K562 (cell line): Measurements from ENCODE around the gene GATB. TPM values are rescaled to one million over a fixed set of nuclear protein-coding genes. Genes with fewer than 3 reads are reported as not detected.
A peak's percentile ranks its signal among the peaks of the same experiment; 100 is the strongest.

ENCODE experiments used
- ATAC-seq: fragments of 200-7000 bp; cut with Tn5 transposase; 3 replicates; pipeline ENCODE4 v1.9.1; 2020; ENCODE audit warnings: moderate library complexity
- BruUV-seq: library from RNA; stranded (reverse); fragments of 400-500 nt; replicated peaks from 2 replicates; lab custom pipeline; 2021; lab: Mats Ljungman, UMichigan
- CTCF ChIA-PET: fragments of 300-600 bp; formaldehyde crosslinking; extraction: SDS; loops from one replicate; lab custom pipeline; 2021; ENCODE audit warnings: low intra/inter-chr PET ratio; lab: Yijun Ruan, JAX
- POLR2A ChIA-PET: fragments of 300-600, 350-650 bp; sonication (Branson Sonifier 250); formaldehyde crosslinking; extraction: SDS; loops from one replicate; lab custom pipeline; 2021; ENCODE audit warnings: antibody characterized with exemption, inconsistent platforms; lab: Yijun Ruan, JAX
- DNase-seq, 4 experiments: peaks; one replicate each; pipeline versions ENCODE4 v3.0.0 to v3.0.0-alpha.2; 2011 to 2018; ENCODE audit warnings: low spot score in 3 of 4, mixed read lengths in 3 of 4; ENCODE audit errors: extremely low read depth in 1 of 4
- FAIRE-seq: peaks from 2 replicates; lab custom pipeline; 2011; peaks lifted over from hg19 to GRCh38; lab: Jason Lieb, UNC
- H2AFZ ChIP-seq: 2 replicates; pipeline ENCODE4 v1.6.0; 2011; ENCODE audit warnings: low read depth, low read length, control low read depth, inconsistent platforms
- H3K27ac ChIP-seq: fragments of 200-600 bp; 3 replicates; pipeline ENCODE4 v1.8.0; 2011; ENCODE audit warnings: low read depth, mild to moderate bottlenecking, control low read depth, inconsistent platforms, low read length, moderate library complexity, mixed read lengths; ENCODE audit errors: extremely low read depth
- H3K27me3 ChIP-seq, 2 experiments: fragments of 300-600 bp in 1 of 2; 2 replicates in 1 of 2; 3 replicates in 1 of 2; pipeline versions ENCODE4 v1.6.0 to v1.8.0; 2011; ENCODE audit warnings: inconsistent platforms in 2 of 2, low read length in 2 of 2, mild to moderate bottlenecking in 1 of 2, mixed read lengths in 1 of 2, moderate library complexity in 1 of 2; ENCODE audit not compliant: control insufficient read depth in 2 of 2, insufficient read depth in 2 of 2
- H3K36me3 ChIP-seq: fragments of 300-600 bp; 3 replicates; pipeline ENCODE4 v1.8.0; 2011; ENCODE audit warnings: mild to moderate bottlenecking, low read length, inconsistent platforms; ENCODE audit not compliant: control insufficient read depth, insufficient read depth
- H3K4me1 ChIP-seq, 2 experiments: fragments of 200-600 bp in 1 of 2; replicated peaks in 1 of 2; 2 replicates in 1 of 2; 3 replicates in 1 of 2; pipeline versions ENCODE4 v1.5.1 to v1.8.0; 2011; ENCODE audit warnings: inconsistent platforms in 2 of 2, low read length in 2 of 2, mild to moderate bottlenecking in 1 of 2, mixed read lengths in 1 of 2, moderate library complexity in 1 of 2; ENCODE audit not compliant: control insufficient read depth in 2 of 2, insufficient read depth in 2 of 2
- H3K4me2 ChIP-seq: 2 replicates; pipeline ENCODE4 v1.6.1; 2011; ENCODE audit warnings: low read length, control low read depth, inconsistent platforms, mixed read lengths; ENCODE audit not compliant: insufficient read depth
- H3K4me3 ChIP-seq: fragments of 200-600 bp; sonication (generic), shearing (Covaris generic); 2 replicates; pipeline ENCODE4 v1.5.1; 2016; ENCODE audit warnings: control low read depth, inconsistent platforms
- H3K79me2 ChIP-seq: fragments of 200-600 bp; 3 replicates; pipeline ENCODE4 v1.8.0; 2011; ENCODE audit warnings: low read length, inconsistent platforms; ENCODE audit not compliant: control insufficient read depth, insufficient read depth
- H3K9ac ChIP-seq, 2 experiments: 2 replicates each; pipeline versions ENCODE4 v1.6.0 to v1.6.1; 2011; ENCODE audit warnings: low read depth in 2 of 2, low read length in 2 of 2, control low read depth in 1 of 2, inconsistent platforms in 1 of 2, mild to moderate bottlenecking in 1 of 2, mixed read lengths in 1 of 2; ENCODE audit not compliant: insufficient read depth in 1 of 2
- H3K9me1 ChIP-seq: one replicate; pipeline ENCODE4 v1.6.0; 2011; ENCODE audit warnings: inconsistent platforms, mild to moderate bottlenecking, low read length, moderate library complexity; ENCODE audit not compliant: control insufficient read depth, insufficient read depth
- H3K9me3 ChIP-seq: replicated peaks from 2 replicates; pipeline ENCODE4 v1.5.1; 2011; ENCODE audit warnings: low read depth, low read length, inconsistent platforms; ENCODE audit not compliant: control insufficient read depth, insufficient read depth
- H4K20me1 ChIP-seq: replicated peaks from 2 replicates; pipeline ENCODE4 v1.6.1; 2011; ENCODE audit warnings: low read length, inconsistent platforms, mixed read lengths; ENCODE audit not compliant: control insufficient read depth, insufficient read depth
- CHCHD3 ChIP-seq: fragments of 250-450 bp; sonication (Bioruptor Pico); IDR thresholded peaks from 2 replicates; pipeline ENCODE4 v2.1.2; 2022; ENCODE audit warnings: mild to moderate bottlenecking
- CREM ChIP-seq: IDR thresholded peaks from 2 replicates; pipeline ENCODE4 v1.6.1; 2014; ENCODE audit warnings: antibody characterized with exemption, low read depth
- EZH2 ChIP-seq: IDR thresholded peaks from 2 replicates; pipeline ENCODE4 v1.6.1; 2012; ENCODE audit warnings: low read depth, mild to moderate bottlenecking, inconsistent platforms, low read length, borderline replicate concordance
- FOXM1 ChIP-seq, 2 experiments: fragments of 450-650 bp in 1 of 2; sonication (generic) in 1 of 2; formaldehyde crosslinking in 1 of 2; IDR thresholded peaks; 2 replicates each; pipeline versions ENCODE4 v1.6.1 to v1.9.0; 2017 to 2022; ENCODE audit warnings: low read depth in 2 of 2, mild to moderate bottlenecking in 2 of 2, missing genetic modification reagents in 1 of 2, moderate library complexity in 1 of 2
- HMGN3 ChIP-seq: IDR thresholded peaks from 2 replicates; pipeline ENCODE4 v1.6.1; 2011; ENCODE audit warnings: borderline replicate concordance, low read depth, mild to moderate bottlenecking, mixed read lengths, low read length; ENCODE audit not compliant: insufficient read length; ENCODE audit errors: extremely low read depth
- MECOM ChIP-seq: fragments of 250-450 bp; sonication (Bioruptor Pico); IDR thresholded peaks from 2 replicates; pipeline ENCODE4 v1.8.0; 2022; ENCODE audit warnings: inconsistent platforms
- NFYB ChIP-seq: IDR thresholded peaks from 2 replicates; pipeline ENCODE4 v1.6.1; 2011; ENCODE audit warnings: mild to moderate bottlenecking, moderate library complexity; ENCODE audit not compliant: insufficient read length; ENCODE audit errors: extremely low read depth
- SMAD3 ChIP-seq: fragments of 450-650 bp; formaldehyde crosslinking; conservative IDR thresholded peaks from 2 replicates; pipeline ENCODE4 v1.4.0; 2020; ENCODE audit warnings: mild to moderate bottlenecking
- SRSF7 ChIP-seq: fragments of 200-400 bp; formaldehyde crosslinking; optimal IDR thresholded peaks from 2 replicates; pipeline ENCODE3; 2017; ENCODE audit warnings: mild to moderate bottlenecking, low read depth, low read length
- STAT5A ChIP-seq: IDR thresholded peaks from 2 replicates; pipeline ENCODE4 v1.6.1; 2012; ENCODE audit warnings: low read length, inconsistent platforms, borderline replicate concordance
- TBP ChIP-seq: optimal IDR thresholded peaks from 2 replicates; pipeline ENCODE3; 2011; ENCODE audit warnings: low read depth, low read length, improper control_type of control experiment
- ZNF133 ChIP-seq: fragments of 250-450 bp; sonication (Bioruptor Pico); IDR thresholded peaks from 2 replicates; pipeline ENCODE4 v1.4.0; 2020; ENCODE audit warnings: mild to moderate bottlenecking
- ZNF143 ChIP-seq: sonication (generic); formaldehyde crosslinking; IDR thresholded peaks from 2 replicates; pipeline ENCODE4 v1.9.0; 2022; ENCODE audit warnings: mild to moderate bottlenecking, missing genetic modification reagents
- ZNF311 ChIP-seq: fragments of 250-450 bp; sonication (Bioruptor Pico); IDR thresholded peaks from 2 replicates; pipeline ENCODE4 v1.4.0; 2020; ENCODE audit warnings: mild to moderate bottlenecking, moderate library complexity
- WGBS: fragments of 100-300 bp; shearing (Covaris generic); methylation state at CpG from one replicate; pipeline ENCODE4 v1.1.6; 2016; ENCODE audit warnings: low coverage, mixed read lengths; ENCODE audit not compliant: insufficient coverage; ENCODE audit errors: missing lambda C conversion rate; 5-methylcytosine and 5-hydroxymethylcytosine counted together
- in situ Hi-C: fragments of 300-500 bp; cut with MboI; formaldehyde crosslinking; loops from 4 replicates; pipeline ENCODE4 v1.15.0; 2018; ENCODE audit warnings: inconsistent platforms, mixed read lengths
- intact Hi-C: fragments of 100-400 bp; cut with micrococcal nuclease; formaldehyde crosslinking; loops from 2 replicates; pipeline ENCODE4 v1.14.2; 2022
- polyA plus RNA-seq, 8 experiments: library from polyadenylated mRNA; depleted of rRNA in 4 of 8; stranded (reverse) in 5 of 8; unstranded in 3 of 8; fragments of >200 nt; fragmentation: Nextera tagmentation in 2 of 8; fragmentation: Illumina TruSeq in 1 of 8; extraction: Ambion mirVana in 2 of 8; extraction: Trizol in 1 of 8; gene quantifications; 2 replicates each; pipeline versions ENCODE4 v1.2.1 to v1.2.3, GENCODE V29; 2011 to 2014; ENCODE audit warnings: inconsistent platforms in 1 of 8, missing spikeins in 1 of 8
- total RNA-seq, 7 experiments: library from RNA; depleted of rRNA in 6 of 7; stranded (reverse); fragments of >200 nt in 6 of 7; fragmentation: Illumina TruSeq in 2 of 7; extraction: Trizol in 2 of 7; gene quantifications; 2 replicates each; pipeline versions ENCODE4 v1.2.1 to v1.2.3, GENCODE V29; 2011 to 2021; ENCODE audit warnings: low replicate concordance in 1 of 7
- TF ChIP-seq, protein P1 (sequence below), 2 experiments: fragments of 450-650 bp in 1 of 2; sonication (generic) in 1 of 2; formaldehyde crosslinking in 1 of 2; IDR thresholded peaks in 1 of 2; conservative IDR thresholded peaks in 1 of 2; 2 replicates each; pipeline versions ENCODE4 v1.6.1 to v1.8.1; 2016 to 2023; ENCODE audit warnings: mild to moderate bottlenecking in 2 of 2, moderate library complexity in 2 of 2, inconsistent platforms in 1 of 2, missing genetic modification reagents in 1 of 2

GATB gene
- total and polyA plus RNA-seq, 9 of the 15 experiments (the other 6 are each of a cell fraction or from before 2014, with no cell fraction given): 15.3 to 31.8 (median 26.2) TPM

GRCh38 chr4:151797853-151798252, 37.0 kb upstream of the GATB start:
- Histone ChIP-seq H3K9ac (no peak overlapping the region), H3K9me1 (no peaks in the 10 kb centered on the region), H3K9me3 (no peaks in the 10 kb centered on the region), H2AFZ (no peak overlapping the region), H4K20me1 (no peaks in the 10 kb centered on the region), H3K36me3 (no peaks in the 10 kb centered on the region), H3K4me3 (no peak overlapping the region), H3K4me2 (no peak overlapping the region), H3K4me1 (no peaks in the 10 kb centered on the region), H3K27me3 (no peaks in the 10 kb centered on the region; a peak in 1 of 5 replicates), H3K79me2 (no peaks in the 10 kb centered on the region), H3K27ac (no peak overlapping the region)
- ATAC-seq (no peak), FAIRE-seq (no peak), DNase-seq (peak in 1 of 4 experiments; percentile 11)
- in situ Hi-C loops (no loop called here), intact Hi-C loops (no loop called here)
- no TSS peak for BruUV-seq
- ChIA-PET CTCF (no interaction called here), POLR2A (no interaction called here)
- TF ChIP-seq NFYB: peak; percentile 60
- TF ChIP-seq CREM: no peak

DNA sequence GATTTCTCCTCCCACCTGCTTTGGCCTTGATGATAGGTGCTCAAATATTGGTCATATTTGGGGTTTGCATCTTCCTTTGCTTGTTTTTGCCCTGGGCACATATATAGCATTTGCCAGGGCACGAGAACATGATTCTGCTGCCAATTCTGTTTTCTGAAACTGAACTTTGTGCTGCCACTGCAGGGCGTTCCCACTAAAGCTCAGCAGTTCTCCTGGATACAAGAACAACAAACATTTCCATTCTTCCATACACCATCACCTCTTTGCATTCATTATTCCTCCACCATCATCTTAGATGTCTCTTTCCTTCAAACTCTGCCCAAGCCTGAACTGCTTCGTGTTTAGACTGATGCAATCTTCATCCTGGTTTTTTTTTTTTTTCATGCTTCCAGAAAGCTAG, 36.3 kb upstream of the GATB start:
- POLR2A ChIA-PET: no interaction called here
- in situ Hi-C loops: no loop called here
- 0% methylated on average over 3 of the region's 3 CpGs for WGBS
- Histone ChIP-seq H3K9ac (no peak overlapping the region), H3K27me3 (no peaks in the 10 kb centered on the region), H4K20me1 (no peaks in the 10 kb centered on the region), H3K4me3 (no peak overlapping the region), H3K4me2 (no peak overlapping the region), H3K4me1 (no peaks in the 10 kb centered on the region), H3K27ac (no peak overlapping the region), H3K9me1 (no peaks in the 10 kb centered on the region), H3K79me2 (no peaks in the 10 kb centered on the region), H3K36me3 (no peaks in the 10 kb centered on the region), H2AFZ (no peak overlapping the region), H3K9me3 (no peaks in the 10 kb centered on the region)
- no TSS peak for BruUV-seq
- DNase-seq: no peak
- no peak for ATAC-seq
- CTCF ChIA-PET: no interaction called here
- intact Hi-C loops: no loop called here
- FAIRE-seq: no peak
- TF ChIP-seq, protein P1, sequence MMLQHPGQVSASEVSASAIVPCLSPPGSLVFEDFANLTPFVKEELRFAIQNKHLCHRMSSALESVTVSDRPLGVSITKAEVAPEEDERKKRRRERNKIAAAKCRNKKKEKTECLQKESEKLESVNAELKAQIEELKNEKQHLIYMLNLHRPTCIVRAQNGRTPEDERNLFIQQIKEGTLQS (IDR thresholded peaks at IDR 0.05): no peak
- TF ChIP-seq, protein P1 (CRISPR knock-in tag; conservative IDR thresholded peaks at IDR 0.05): no peak
- TF ChIP-seq ZNF311 (CRISPR knock-in tag) (no peak), FOXM1 (IDR thresholded peaks at IDR 0.05; ENCODE audit: low read depth) (no peak), FOXM1 (CRISPR knock-in tag; IDR thresholded peaks at IDR 0.05; ENCODE audit: low read depth) (no peak), STAT5A (no peak), HMGN3 (no peak), SRSF7 (no peak), ZNF143 (CRISPR knock-in tag) (no peak), EZH2 (no peak), ZNF133 (CRISPR knock-in tag) (no peak), SMAD3 (CRISPR knock-in tag) (no peak), CHCHD3 (CRISPR knock-in tag) (no peak), TBP (no peak), MECOM (CRISPR knock-in tag) (no peak)
